Thyroid gland (tissue), 4 donors: ENCODE results near the gene PPM1H. TPM values are rescaled to one million over a fixed set of nuclear protein-coding genes. Genes with fewer than 3 reads are reported as not detected.

ENCODE experiments used
- DNase-seq, 2 donors: peaks; one replicate each; pipeline ENCODE4 v3.0.0-alpha.2; 2019
- H3K27ac ChIP-seq, 3 donors: fragments of 200-600 bp; sonication (generic); 1 replicate in 2 of 3; 2 replicates in 1 of 3; pipeline ENCODE4 v1.5.1; 2016 to 2019; ENCODE audit warnings: mild to moderate bottlenecking in 1 of 3, moderate library complexity in 1 of 3
- H3K27me3 ChIP-seq: fragments of 200-600 bp; sonication (generic); one replicate; pipeline ENCODE4 v1.5.1; 2019
- H3K36me3 ChIP-seq, 2 donors: fragments of 200-600 bp; sonication (generic); one replicate each; pipeline ENCODE4 v1.5.1; 2016 to 2019
- H3K4me1 ChIP-seq, 2 donors: fragments of 200-600 bp; sonication (generic); one replicate each; pipeline ENCODE4 v1.5.1; 2017 to 2019
- H3K4me3 ChIP-seq, 3 donors: fragments of 200-600 bp; sonication (generic); replicated peaks in 1 of 3; 1 replicate in 2 of 3; 2 replicates in 1 of 3; pipeline ENCODE4 v1.5.1; 2016; ENCODE audit warnings: mild to moderate bottlenecking in 1 of 3
- H3K9me3 ChIP-seq: fragments of 200-600 bp; sonication (generic); one replicate; pipeline ENCODE4 v1.5.1; 2017
- POLR2A ChIP-seq, 2 donors: fragments of 450-650 bp; IDR thresholded peaks; one replicate each; pipeline ENCODE4 v1.6.1; 2017; ENCODE audit warnings: antibody characterized with exemption in 2 of 2, mild to moderate bottlenecking in 2 of 2, moderate library complexity in 1 of 2
- WGBS, 2 donors: methylation state at CpG; one replicate each; pipeline ENCODE4 v1.1.5; 2017; 5-methylcytosine and 5-hydroxymethylcytosine counted together
- intact Hi-C: fragments of 100-400 bp; cut with DNase I; formaldehyde crosslinking; loops from one replicate; pipeline ENCODE4 v1.15.1; 2023
- total RNA-seq, 4 donors: library from RNA; depleted of rRNA; stranded (reverse); fragments of >200 nt; gene quantifications; one replicate each; pipeline ENCODE4 v1.2.3, GENCODE V29; 2016
- TF ChIP-seq, protein P1 (sequence below), 6 experiments: fragments of 200-600 bp in 3 of 6; fragments of 450-650 bp in 3 of 6; sonication (generic) in 3 of 6; IDR thresholded peaks; one replicate each; pipeline ENCODE4 v1.5.1; 2016 to 2019; ENCODE audit warnings: antibody characterized with exemption in 6 of 6, mild to moderate bottlenecking in 2 of 6, inconsistent platforms in 1 of 6, moderate library complexity in 1 of 6

Gene PPM1H
- total RNA-seq, 4 donors from 2014 or later: 3.9 to 12.7 (median 9.0) TPM

DNA sequence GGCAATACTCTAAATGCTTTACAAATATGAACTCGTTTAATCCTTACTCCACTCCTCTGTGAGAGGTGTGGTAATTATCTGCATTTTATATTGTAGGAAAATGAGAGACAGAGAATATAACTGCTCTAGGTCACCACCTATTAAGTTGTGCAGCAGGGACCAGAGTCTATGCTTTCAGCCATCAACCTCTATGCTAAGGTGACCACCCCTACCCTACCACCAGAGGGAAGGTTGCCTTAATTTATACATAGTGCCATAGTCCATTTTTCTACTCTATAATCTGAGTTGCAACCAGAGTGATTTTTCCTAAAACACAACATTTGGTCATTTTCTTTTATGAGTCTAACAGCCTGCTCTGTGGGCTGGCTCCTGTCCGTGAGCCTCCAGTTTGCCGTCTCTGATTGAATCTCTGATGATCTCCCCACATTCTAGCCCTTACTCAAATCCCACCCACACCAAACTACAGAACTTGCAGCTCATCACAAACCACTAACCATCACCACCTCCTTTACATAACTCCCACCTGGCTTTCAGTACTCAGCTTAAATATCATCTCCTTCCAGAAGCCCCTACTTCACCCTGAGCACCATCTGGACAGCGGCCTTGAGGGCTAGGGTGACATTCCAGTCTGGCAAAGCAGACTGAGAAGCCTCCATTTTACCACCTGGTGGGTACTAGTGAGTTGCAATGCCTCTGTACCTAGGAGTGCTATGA lies 126.6 kb downstream of the PPM1H start:
- no peaks in the 10 kb centered on the region for H3K9me3 ChIP-seq
- TF ChIP-seq, protein P1, sequence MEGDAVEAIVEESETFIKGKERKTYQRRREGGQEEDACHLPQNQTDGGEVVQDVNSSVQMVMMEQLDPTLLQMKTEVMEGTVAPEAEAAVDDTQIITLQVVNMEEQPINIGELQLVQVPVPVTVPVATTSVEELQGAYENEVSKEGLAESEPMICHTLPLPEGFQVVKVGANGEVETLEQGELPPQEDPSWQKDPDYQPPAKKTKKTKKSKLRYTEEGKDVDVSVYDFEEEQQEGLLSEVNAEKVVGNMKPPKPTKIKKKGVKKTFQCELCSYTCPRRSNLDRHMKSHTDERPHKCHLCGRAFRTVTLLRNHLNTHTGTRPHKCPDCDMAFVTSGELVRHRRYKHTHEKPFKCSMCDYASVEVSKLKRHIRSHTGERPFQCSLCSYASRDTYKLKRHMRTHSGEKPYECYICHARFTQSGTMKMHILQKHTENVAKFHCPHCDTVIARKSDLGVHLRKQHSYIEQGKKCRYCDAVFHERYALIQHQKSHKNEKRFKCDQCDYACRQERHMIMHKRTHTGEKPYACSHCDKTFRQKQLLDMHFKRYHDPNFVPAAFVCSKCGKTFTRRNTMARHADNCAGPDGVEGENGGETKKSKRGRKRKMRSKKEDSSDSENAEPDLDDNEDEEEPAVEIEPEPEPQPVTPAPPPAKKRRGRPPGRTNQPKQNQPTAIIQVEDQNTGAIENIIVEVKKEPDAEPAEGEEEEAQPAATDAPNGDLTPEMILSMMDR (IDR thresholded peaks at IDR 0.05): no peak
- TF ChIP-seq POLR2A (IDR thresholded peaks at IDR 0.05): no peak
- no peaks in the 10 kb centered on the region for H3K36me3 ChIP-seq
- H3K27ac ChIP-seq: no peak overlapping the region
- H3K4me3 ChIP-seq: no peak overlapping the region
- WGBS, 2 donors: 87 to 97% methylated on average over 4 of the region's 4 CpGs
- DNase-seq: no peak
- intact Hi-C loops: loop anchor here (5.0 kb wide), 1 partner anchor 371 kb away; no protein-coding TSS in a partner anchor
- H3K4me1 ChIP-seq: peaks cover 0 to 5% of the 10 kb centered on the region in 2 donors
- no peaks in the 10 kb centered on the region for H3K27me3 ChIP-seq

DNA sequence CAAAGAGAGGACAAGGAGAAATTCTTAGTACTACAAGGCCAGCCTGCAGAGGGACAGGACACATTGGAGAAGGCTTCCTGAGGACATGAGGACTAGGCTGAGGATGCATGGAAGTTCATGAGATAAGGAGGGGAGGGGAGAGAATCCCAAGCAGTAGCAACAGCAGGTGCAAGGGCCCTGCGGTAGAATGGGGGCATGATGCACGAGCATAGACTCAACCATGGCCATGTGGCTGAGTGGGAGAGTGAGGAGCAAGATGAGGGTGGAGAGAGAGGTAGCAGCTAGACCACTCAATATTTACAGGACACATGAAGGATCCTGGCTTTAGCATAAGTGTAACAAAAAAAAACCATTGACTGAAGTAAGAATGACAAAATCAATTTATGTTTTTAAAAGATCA lies 128.1 kb downstream of the PPM1H start:
- intact Hi-C loops: loop anchor here (5.0 kb wide), 1 partner anchor 370 kb away; no protein-coding TSS in a partner anchor
- H3K36me3 ChIP-seq: no peaks in the 10 kb centered on the region
- H3K27me3 ChIP-seq: no peaks in the 10 kb centered on the region
- no peak overlapping the region for H3K4me3 ChIP-seq
- no peak overlapping the region for H3K27ac ChIP-seq
- no peak for DNase-seq
- 60 to 90% methylated on average over 2 of the region's 2 CpGs for WGBS, 2 donors
- H3K9me3 ChIP-seq: no peaks in the 10 kb centered on the region
- no peaks in the 10 kb centered on the region for H3K4me1 ChIP-seq
- TF ChIP-seq, protein P1 (IDR thresholded peaks at IDR 0.05): no peak
- TF ChIP-seq POLR2A (IDR thresholded peaks at IDR 0.05): no peak

DNA sequence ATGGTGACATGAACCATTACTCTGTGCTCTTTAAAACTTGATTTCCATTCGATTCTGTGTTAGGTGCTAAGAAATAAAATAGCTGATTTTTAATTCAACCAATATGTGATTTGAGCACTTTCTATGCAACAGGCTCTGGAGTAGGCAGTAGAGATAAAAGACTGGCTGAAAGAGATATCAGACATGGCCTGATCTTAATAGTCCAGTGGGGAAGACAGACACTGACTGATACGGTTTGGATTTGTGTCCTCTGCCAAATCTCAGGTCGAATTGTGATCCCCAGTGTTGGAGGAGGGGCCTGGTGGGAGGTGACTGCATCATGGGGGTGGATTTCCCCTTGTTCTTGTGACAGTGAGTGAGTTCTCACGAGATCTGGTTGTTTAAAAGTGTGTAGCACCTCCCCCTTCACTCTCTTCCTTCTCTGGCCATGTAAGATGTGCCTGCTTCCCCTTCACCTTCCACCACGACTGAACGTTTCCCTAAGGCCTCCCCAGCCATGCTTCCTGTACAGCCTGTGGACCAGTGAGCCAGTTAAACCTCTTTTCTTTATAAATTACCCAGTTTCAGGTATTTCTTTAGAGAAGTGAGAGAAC lies 128.6 kb downstream of the PPM1H start:
- Histone ChIP-seq H3K27ac (no peak overlapping the region), H3K36me3 (no peaks in the 10 kb centered on the region), H3K4me1 (no peaks in the 10 kb centered on the region), H3K4me3 (no peak overlapping the region), H3K27me3 (no peaks in the 10 kb centered on the region), H3K9me3 (no peaks in the 10 kb centered on the region)
- intact Hi-C loops: loop anchor here (5.0 kb wide), 1 partner anchor 369 kb away; no protein-coding TSS in a partner anchor
- WGBS, 2 donors: 86 to 87% methylated on average over 6 of the region's 6 CpGs
- TF ChIP-seq, protein P1 (IDR thresholded peaks at IDR 0.05): no peak
- no peak for TF ChIP-seq POLR2A (IDR thresholded peaks at IDR 0.05)
- DNase-seq: no peak

DNA sequence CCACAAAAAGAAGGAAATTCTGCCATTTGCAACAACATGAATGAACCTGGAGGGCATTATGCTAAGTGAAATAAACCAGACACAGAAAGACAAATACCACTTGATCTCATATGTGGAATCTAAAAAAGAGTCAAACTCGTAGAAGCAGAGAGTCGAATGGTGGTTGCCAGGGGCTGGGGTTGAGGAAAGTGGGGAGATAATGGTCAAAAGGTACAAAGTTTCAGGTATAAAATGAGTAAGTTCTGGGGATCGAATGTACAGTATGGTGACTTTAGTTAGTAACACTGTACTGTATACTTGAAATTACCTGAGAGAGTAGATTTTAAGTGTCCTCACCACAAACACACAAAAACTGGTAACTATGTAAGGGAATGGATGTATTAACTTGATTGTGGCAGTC lies 129.4 kb downstream of the PPM1H start:
- DNase-seq: no peak
- Histone ChIP-seq H3K27me3 (no peaks in the 10 kb centered on the region), H3K36me3 (no peaks in the 10 kb centered on the region), H3K9me3 (no peaks in the 10 kb centered on the region), H3K4me3 (no peak overlapping the region), H3K4me1 (no peaks in the 10 kb centered on the region), H3K27ac (no peak overlapping the region)
- 73 to 88% methylated on average over 3 of the region's 3 CpGs for WGBS, 2 donors
- intact Hi-C loops: loop anchor here (5.0 kb wide), 1 partner anchor 368 kb away; no protein-coding TSS in a partner anchor
- TF ChIP-seq, protein P1 (IDR thresholded peaks at IDR 0.05): no peak
- TF ChIP-seq POLR2A (IDR thresholded peaks at IDR 0.05): no peak

DNA sequence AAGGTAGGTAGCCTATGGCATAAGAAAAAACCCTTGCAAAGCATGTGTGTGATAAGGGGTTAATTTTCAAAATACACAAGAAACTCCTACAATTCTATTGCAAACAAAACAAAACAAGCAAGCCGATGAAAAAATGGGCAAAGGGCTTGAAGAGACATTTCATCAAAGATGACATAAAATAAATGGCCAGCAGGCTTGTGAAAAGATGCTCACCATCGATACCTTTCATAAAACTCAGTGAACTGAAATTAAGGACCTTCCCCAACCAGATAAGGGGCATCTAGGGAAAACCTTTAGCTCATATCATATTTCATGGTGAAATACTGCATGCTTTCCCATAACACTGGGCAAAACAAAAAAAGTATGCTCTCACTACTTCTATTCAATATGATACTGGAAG lies 131.2 kb downstream of the PPM1H start:
- TF ChIP-seq, protein P1 (IDR thresholded peaks at IDR 0.05): no peak
- no peak for TF ChIP-seq POLR2A (IDR thresholded peaks at IDR 0.05)
- 59 to 60% methylated on average over 2 of the region's 2 CpGs for WGBS, 2 donors
- Histone ChIP-seq H3K36me3 (no peaks in the 10 kb centered on the region), H3K27ac (no peak overlapping the region), H3K9me3 (no peaks in the 10 kb centered on the region), H3K4me3 (no peak overlapping the region), H3K27me3 (no peaks in the 10 kb centered on the region), H3K4me1 (no peaks in the 10 kb centered on the region)
- intact Hi-C loops: no loop called here
- DNase-seq: no peak
